LNCaP clone FGC (cell line): ENCODE data around the gene PFKP.
"Not testable (repeated sequence)": the region's sequence is repeated elsewhere in the genome, so short reads cannot be mapped to it uniquely, and the experiment has no call there.

Experiments used
- DNase-seq: peaks from one replicate; pipeline ENCODE4 v3.0.0-alpha.2; 2011; ENCODE audit warnings: low read depth
- H3K4me3 ChIP-seq: 2 replicates; pipeline ENCODE4 v1.5.1; 2011; ENCODE audit warnings: mild to moderate bottlenecking, low read depth, low read length, control low read depth
- CTCF ChIP-seq: IDR thresholded peaks from 2 replicates; pipeline ENCODE4 v1.5.1; 2012; ENCODE audit warnings: mild to moderate bottlenecking; ENCODE audit not compliant: control insufficient read depth, insufficient read depth; ENCODE audit errors: extremely low read depth

The PFKP gene

GRCh38 chr10:3103646-3104045, 36.3 kb downstream of the PFKP start:
- no peak for TF ChIP-seq CTCF
- DNase-seq: no peak
- H3K4me3 ChIP-seq: no peak overlapping the region

GRCh38 chr10:3104251-3104918, 37.0 kb downstream of the PFKP start:
- DNase-seq: no peak
- no peak for TF ChIP-seq CTCF
- H3K4me3 ChIP-seq: no peak overlapping the region

DNA sequence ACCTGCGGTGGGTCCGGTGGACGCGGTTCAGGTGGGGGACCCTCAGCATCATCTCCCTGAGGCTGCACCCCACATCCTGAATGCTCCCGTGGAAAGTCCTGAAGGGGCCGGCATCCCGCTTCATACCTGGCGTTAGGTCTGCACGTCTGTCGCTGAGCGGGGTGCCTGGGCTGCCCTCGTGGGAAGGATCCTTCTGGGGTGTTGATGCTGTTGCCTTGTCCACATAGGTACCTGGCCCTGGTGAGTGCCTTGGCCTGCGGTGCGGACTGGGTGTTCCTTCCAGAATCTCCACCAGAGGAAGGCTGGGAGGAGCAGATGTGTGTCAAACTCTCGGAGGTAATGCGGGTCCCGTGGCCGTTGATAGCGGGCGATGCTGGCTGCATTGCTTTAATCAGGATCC, 37.8 kb downstream of the PFKP start:
- H3K4me3 ChIP-seq: no peak overlapping the region
- no peak for TF ChIP-seq CTCF
- no peak for DNase-seq

DNA sequence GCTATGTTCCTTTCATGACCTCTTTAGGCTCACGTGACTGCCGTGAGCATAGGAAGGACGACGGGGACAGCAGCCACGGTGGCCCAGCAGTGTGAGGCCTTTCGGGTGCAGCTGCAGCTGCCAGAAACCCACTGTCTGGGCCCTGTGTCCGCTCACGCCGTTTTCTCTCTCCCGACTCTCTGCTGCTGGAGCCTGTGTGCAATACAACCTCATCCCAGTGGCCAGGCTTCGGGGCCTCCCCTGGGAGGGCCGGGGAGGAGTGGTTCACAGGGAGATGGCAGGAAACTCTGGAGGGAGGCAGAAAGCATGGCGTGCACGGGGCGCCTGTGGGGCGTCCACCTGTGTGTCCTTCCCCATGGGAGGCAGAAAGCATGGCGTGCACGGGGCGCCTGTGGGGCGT, 38.6 kb downstream of the PFKP start:
- no peak for DNase-seq
- no peak for TF ChIP-seq CTCF
- no peak overlapping the region for H3K4me3 ChIP-seq

GRCh38 chr10:3106328-3106727, 39.0 kb downstream of the PFKP start:
- DNase-seq, H3K4me3 ChIP-seq: not testable (repeated sequence)

- no peak for DNase-seq
- no peak for TF ChIP-seq CTCF
- H3K4me3 ChIP-seq: no peak overlapping the region
These were observed 39.6 kb downstream of the PFKP start for GRCh38 chr10:3106928-3107425.

DNA sequence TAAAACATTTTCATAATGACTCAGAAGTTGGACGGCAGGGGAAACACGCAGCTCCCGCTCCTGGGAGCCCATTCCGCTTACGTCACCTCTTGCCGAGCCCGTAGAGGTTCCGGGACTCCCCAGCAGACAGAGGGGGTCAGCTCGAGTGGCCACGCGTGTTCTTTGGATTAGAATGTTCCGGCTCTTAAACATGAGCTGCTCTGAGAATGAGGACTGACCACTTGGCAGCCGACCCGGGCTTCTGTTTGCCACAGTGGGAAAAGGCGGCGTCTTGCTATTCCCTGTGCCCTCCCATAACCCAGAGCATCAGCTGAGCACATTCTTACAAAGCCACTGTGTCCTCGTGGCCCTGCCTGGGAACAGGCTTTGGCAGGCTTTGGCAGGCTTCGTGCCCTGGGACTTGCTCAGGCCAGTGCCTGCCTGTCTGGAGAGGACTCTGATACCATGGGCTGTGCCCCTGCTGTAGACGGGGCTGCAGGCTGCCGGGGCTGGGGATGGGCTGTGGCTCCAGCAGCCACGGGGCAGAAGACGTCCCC, 40.1 kb downstream of the PFKP start:
- DNase-seq: no peak
- no peak overlapping the region for H3K4me3 ChIP-seq
- TF ChIP-seq CTCF: no peak
